Measurements from ENCODE around the gene RXYLT1. TPM values are rescaled to one million over a fixed set of nuclear protein-coding genes. Genes with fewer than 3 reads are reported as not detected.

The RXYLT1 gene
- total RNA-seq, 2 experiments from 2014 or later: 6.2 to 6.3 TPM

DNA sequence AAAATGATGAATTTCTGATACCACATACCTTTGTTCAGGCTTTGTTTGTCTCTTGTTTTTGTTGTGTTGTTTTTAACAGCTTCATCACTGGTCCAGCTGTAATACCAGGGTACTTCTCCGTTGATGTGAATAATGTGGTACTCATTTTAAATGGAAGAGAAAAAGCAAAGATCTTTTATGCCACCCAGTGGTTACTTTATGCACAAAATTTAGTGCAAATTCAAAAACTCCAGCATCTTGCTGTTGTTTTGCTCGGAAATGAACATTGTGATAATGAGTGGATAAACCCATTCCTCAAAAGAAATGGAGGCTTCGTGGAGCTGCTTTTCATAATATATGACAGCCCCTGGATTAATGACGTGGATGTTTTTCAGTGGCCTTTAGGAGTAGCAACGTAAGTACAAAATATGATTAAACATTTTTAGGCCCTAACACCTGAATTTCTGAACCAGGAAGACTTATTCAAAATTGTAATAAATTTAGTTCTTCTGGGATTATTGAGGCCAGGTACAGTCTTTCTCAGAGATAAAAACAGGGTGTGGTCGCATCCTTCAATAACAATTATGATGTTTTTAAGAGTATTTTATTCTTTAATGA, 22.4 kb downstream of the RXYLT1 start:
- peak; percentile 66 for TF ChIP-seq CTCF (IDR thresholded peaks at IDR 0.05)
- DNase-seq (peak in 3 of 14 experiments; percentile 34 to 38 (median 37)), ATAC-seq (ENCODE audit: poor library complexity) (no peak)
- H3K9me3 Mint-ChIP-seq: no peaks in the 10 kb centered on the region
- intact Hi-C loops (cut with DNase I, micrococcal nuclease): loop anchor here (5.0 kb wide), 3 partner anchors 130 to 700 kb away; no protein-coding TSS in a partner anchor
- Histone ChIP-seq H3K4me1 (ENCODE audit: insufficient read depth, low read length) (no peaks in the 10 kb centered on the region), H3K27me3 (ENCODE audit: control insufficient read depth in 1 of 2, insufficient read depth in 2 of 2, low read length in 2 of 2) (no peaks in the 10 kb centered on the region), H3K9me3 (ENCODE audit: control insufficient read depth in 1 of 2, insufficient read depth in 1 of 2, low read length in 2 of 2) (no peaks in the 10 kb centered on the region), H3K36me3 (ENCODE audit: insufficient read depth, low read length) (peaks cover 8% of the 10 kb centered on the region), H3K4me3 (ENCODE audit: low read length) (no peak overlapping the region), H3K27ac (ENCODE audit: low read depth in 1 of 2, low read length in 2 of 2) (no peak overlapping the region)
- H3K27ac Mint-ChIP-seq: no peak overlapping the region
- ChIA-PET POLR2A (no interaction called here), CTCF (interaction anchor here (0.9 kb wide), 1 partner anchor 8 kb away, joined by 3 read pairs; no protein-coding TSS in a partner anchor)
- H3K4me3 Mint-ChIP-seq: no peak overlapping the region
- H3K4me1 Mint-ChIP-seq (ENCODE audit: low read depth): no peaks in the 10 kb centered on the region
- no peaks in the 10 kb centered on the region for H3K36me3 Mint-ChIP-seq (ENCODE audit: low read depth)
- H3K27me3 Mint-ChIP-seq: no peaks in the 10 kb centered on the region

DNA sequence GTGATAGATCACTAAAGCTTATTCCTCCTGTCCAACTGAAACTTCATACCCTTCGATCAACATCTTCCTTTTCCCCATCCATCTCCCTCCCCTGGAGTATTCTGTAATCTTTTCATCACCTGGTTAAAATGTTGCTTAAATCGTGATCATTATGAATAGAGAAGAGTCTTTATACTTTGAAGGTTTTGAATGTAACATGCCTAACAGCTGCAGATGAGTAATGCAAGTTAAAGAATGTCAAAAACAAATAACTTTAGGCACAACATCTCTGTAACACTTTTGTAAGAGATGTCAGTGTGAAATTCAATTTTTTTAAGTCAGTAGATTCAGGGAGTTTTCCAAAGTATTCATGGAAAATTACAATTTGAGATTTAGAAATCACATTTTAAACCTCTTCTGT, 25.0 kb downstream of the RXYLT1 start:
- H3K4me1 ChIP-seq (ENCODE audit: insufficient read depth, low read length): no peaks in the 10 kb centered on the region
- Mint-ChIP-seq H3K36me3 (ENCODE audit: low read depth) (peaks cover 8% of the 10 kb centered on the region), H3K27me3 (no peaks in the 10 kb centered on the region), H3K27ac (no peak overlapping the region), H3K4me1 (ENCODE audit: low read depth) (no peaks in the 10 kb centered on the region), H3K4me3 (no peak overlapping the region), H3K9me3 (no peaks in the 10 kb centered on the region)
- no peak for TF ChIP-seq CTCF (IDR thresholded peaks at IDR 0.05)
- H3K36me3 ChIP-seq (ENCODE audit: insufficient read depth, low read length): peaks cover 12% of the 10 kb centered on the region
- ChIA-PET POLR2A (no interaction called here), CTCF (no interaction called here)
- no peaks in the 10 kb centered on the region for H3K9me3 ChIP-seq (ENCODE audit: control insufficient read depth in 1 of 2, insufficient read depth in 1 of 2, low read length in 2 of 2)
- no peak for DNase-seq
- intact Hi-C loops (cut with DNase I, micrococcal nuclease): loop anchor here (5.0 kb wide), 3 partner anchors 132 to 702 kb away; no protein-coding TSS in a partner anchor
- ATAC-seq (ENCODE audit: poor library complexity): no peak
- H3K27me3 ChIP-seq (ENCODE audit: control insufficient read depth in 1 of 2, insufficient read depth in 2 of 2, low read length in 2 of 2): no peaks in the 10 kb centered on the region
- H3K4me3 ChIP-seq (ENCODE audit: low read length): no peak overlapping the region
- H3K27ac ChIP-seq (ENCODE audit: low read depth in 1 of 2, low read length in 2 of 2): no peak overlapping the region

- H3K4me1 Mint-ChIP-seq (ENCODE audit: low read depth): no peaks in the 10 kb centered on the region
These were observed 26.3 kb downstream of the RXYLT1 start for GRCh38 chr12:63805704-63806672.

More at GRCh38 chr12:63805704-63806672, 26.3 kb downstream of the RXYLT1 start:
- H3K27ac ChIP-seq (ENCODE audit: low read depth in 1 of 2, low read length in 2 of 2): no peak overlapping the region
- DNase-seq (no peak), ATAC-seq (ENCODE audit: poor library complexity) (no peak)
- H3K4me1 ChIP-seq (ENCODE audit: insufficient read depth, low read length): no peaks in the 10 kb centered on the region
- ChIA-PET POLR2A (no interaction called here), CTCF (no interaction called here)
- Mint-ChIP-seq H3K36me3 (ENCODE audit: low read depth) (peaks cover 8% of the 10 kb centered on the region), H3K27ac (no peak overlapping the region), H3K4me3 (no peak overlapping the region), H3K9me3 (no peaks in the 10 kb centered on the region), H3K27me3 (no peaks in the 10 kb centered on the region)
- H3K4me3 ChIP-seq (ENCODE audit: low read length): no peak overlapping the region
- intact Hi-C loops (cut with DNase I, micrococcal nuclease): no loop called here
- no peaks in the 10 kb centered on the region for H3K27me3 ChIP-seq (ENCODE audit: control insufficient read depth in 1 of 2, insufficient read depth in 2 of 2, low read length in 2 of 2)
- no peaks in the 10 kb centered on the region for H3K9me3 ChIP-seq (ENCODE audit: control insufficient read depth in 1 of 2, insufficient read depth in 1 of 2, low read length in 2 of 2)
- H3K36me3 ChIP-seq (ENCODE audit: insufficient read depth, low read length): peaks cover 12% of the 10 kb centered on the region
- no peak for TF ChIP-seq CTCF (IDR thresholded peaks at IDR 0.05)
